Measurements from ENCODE around the gene UPF1.

GRCh38 chr19:18807861-18808331 is 23.9 kb upstream of the UPF1 start:
- TF ChIP-seq CTCF (IDR thresholded peaks at IDR 0.05) (no peak), POLR2A (IDR thresholded peaks at IDR 0.05) (no peak)

Data from Peyer's patch (tissue), 4 donors.